Prostate gland (tissue), 2 donors: ENCODE results near the gene DUSP22.

Source experiments
- POLR2AphosphoS5 ChIP-seq: sonication (generic); formaldehyde crosslinking; IDR thresholded peaks from one replicate; pipeline ENCODE4 v1.6.1; 2017; ENCODE audit warnings: antibody characterized with exemption
- TF ChIP-seq, protein P1 (sequence below), 4 experiments: fragments of 200-600 bp in 2 of 4; fragments of 450-650 bp in 2 of 4; sonication (generic) in 2 of 4; IDR thresholded peaks; 1 replicate in 3 of 4; 2 replicates in 1 of 4; pipeline ENCODE4 v1.5.1; 2016 to 2019; ENCODE audit warnings: antibody characterized with exemption in 4 of 4, mild to moderate bottlenecking in 2 of 4, moderate library complexity in 2 of 4

DNA sequence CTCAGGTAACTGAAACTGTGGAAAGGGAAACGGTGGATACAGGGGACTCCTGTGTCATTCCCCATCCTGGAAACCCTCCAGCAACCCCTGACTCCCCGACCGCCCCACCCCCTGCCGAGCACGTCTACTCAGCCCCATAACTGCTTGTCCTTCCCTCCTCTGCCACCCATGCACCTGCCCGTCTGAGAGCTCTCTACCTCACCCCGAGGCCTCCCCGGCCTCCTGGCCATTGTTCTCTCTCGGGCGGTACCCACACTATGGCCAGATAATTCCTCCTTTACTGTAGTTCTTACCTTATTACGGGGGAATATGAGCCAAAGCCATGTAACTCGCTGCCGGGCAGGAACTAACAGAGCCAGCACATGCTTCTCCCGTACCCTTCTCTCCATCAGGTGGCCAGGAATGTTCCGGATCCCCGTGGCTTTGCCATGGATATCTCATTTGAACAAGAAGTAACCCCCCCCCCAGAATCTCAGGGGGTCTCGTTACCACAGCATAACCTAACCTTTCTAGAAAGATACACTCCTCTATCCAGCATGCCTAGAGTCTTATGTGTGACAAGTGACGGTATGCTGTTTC lies 94.5 kb downstream of the DUSP22 start:
- TF ChIP-seq, protein P1, sequence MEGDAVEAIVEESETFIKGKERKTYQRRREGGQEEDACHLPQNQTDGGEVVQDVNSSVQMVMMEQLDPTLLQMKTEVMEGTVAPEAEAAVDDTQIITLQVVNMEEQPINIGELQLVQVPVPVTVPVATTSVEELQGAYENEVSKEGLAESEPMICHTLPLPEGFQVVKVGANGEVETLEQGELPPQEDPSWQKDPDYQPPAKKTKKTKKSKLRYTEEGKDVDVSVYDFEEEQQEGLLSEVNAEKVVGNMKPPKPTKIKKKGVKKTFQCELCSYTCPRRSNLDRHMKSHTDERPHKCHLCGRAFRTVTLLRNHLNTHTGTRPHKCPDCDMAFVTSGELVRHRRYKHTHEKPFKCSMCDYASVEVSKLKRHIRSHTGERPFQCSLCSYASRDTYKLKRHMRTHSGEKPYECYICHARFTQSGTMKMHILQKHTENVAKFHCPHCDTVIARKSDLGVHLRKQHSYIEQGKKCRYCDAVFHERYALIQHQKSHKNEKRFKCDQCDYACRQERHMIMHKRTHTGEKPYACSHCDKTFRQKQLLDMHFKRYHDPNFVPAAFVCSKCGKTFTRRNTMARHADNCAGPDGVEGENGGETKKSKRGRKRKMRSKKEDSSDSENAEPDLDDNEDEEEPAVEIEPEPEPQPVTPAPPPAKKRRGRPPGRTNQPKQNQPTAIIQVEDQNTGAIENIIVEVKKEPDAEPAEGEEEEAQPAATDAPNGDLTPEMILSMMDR (IDR thresholded peaks at IDR 0.05), result no peak
- TF ChIP-seq POLR2AphosphoS5, result no peak
